K562 (cell line): Measurements from ENCODE around the gene CRADD. TPM values are rescaled to one million over a fixed set of nuclear protein-coding genes. Genes with fewer than 3 reads are reported as not detected.

Experiments used
- ASH1L ChIP-seq: fragments of 450-650 bp; IDR thresholded peaks from 2 replicates; pipeline ENCODE4 v1.6.1; 2018; ENCODE audit warnings: borderline replicate concordance, mild to moderate bottlenecking, low read depth; ENCODE audit not compliant: partially characterized antibody
- CC2D1A ChIP-seq: fragments of 450-650 bp; IDR thresholded peaks from 2 replicates; pipeline ENCODE4 v1.6.1; 2017; ENCODE audit warnings: mild to moderate bottlenecking
- HMGXB4 ChIP-seq: sonication (generic); formaldehyde crosslinking; IDR thresholded peaks from 2 replicates; pipeline ENCODE4 v1.8.1; 2023; ENCODE audit warnings: mild to moderate bottlenecking, missing genetic modification reagents
- HNRNPK ChIP-seq: fragments of 200-400 bp; formaldehyde crosslinking; IDR thresholded peaks from one replicate; pipeline ENCODE4 v1.6.1; 2018; ENCODE audit warnings: mild to moderate bottlenecking, low read depth, low read length; ENCODE audit not compliant: poor library complexity, severe bottlenecking
- KLF16 ChIP-seq: IDR thresholded peaks from 2 replicates; pipeline ENCODE4 v1.6.1; 2016; ENCODE audit warnings: antibody characterized with exemption
- MTA3 ChIP-seq: fragments of 450-650 bp; formaldehyde crosslinking; IDR thresholded peaks from 2 replicates; pipeline ENCODE4 v1.6.1; 2017; ENCODE audit warnings: mild to moderate bottlenecking, borderline replicate concordance
- NR4A1 ChIP-seq, 2 experiments: fragments of 250-450 bp in 1 of 2; fragments of 450-650 bp in 1 of 2; sonication (Bioruptor Pico) in 1 of 2; IDR thresholded peaks; 2 replicates each; pipeline versions ENCODE4 v1.4.0 to v1.6.1; 2016 to 2020; ENCODE audit warnings: mild to moderate bottlenecking in 2 of 2, missing compliant biosample characterization in 1 of 2, missing genetic modification characterization in 1 of 2, moderate library complexity in 1 of 2
- POLR2H ChIP-seq: IDR thresholded peaks from 2 replicates; pipeline ENCODE4 v1.6.1; 2016; ENCODE audit warnings: missing genetic modification characterization, low read depth, mild to moderate bottlenecking, control low read depth, missing compliant biosample characterization, moderate library complexity
- SNIP1 ChIP-seq: fragments of 450-650 bp; IDR thresholded peaks from 2 replicates; pipeline ENCODE4 v1.7.1; 2017; ENCODE audit warnings: low read depth, mild to moderate bottlenecking
- SRSF7 ChIP-seq: fragments of 200-400 bp; formaldehyde crosslinking; optimal IDR thresholded peaks from 2 replicates; pipeline ENCODE3; 2017; ENCODE audit warnings: mild to moderate bottlenecking, low read depth, low read length
- ZNF668 ChIP-seq: fragments of 250-450 bp; sonication (Bioruptor Pico); IDR thresholded peaks from 2 replicates; pipeline ENCODE4 v1.8.0; 2022; ENCODE audit warnings: mild to moderate bottlenecking, inconsistent platforms
- ZNF780A ChIP-seq: fragments of 250-450 bp; sonication (Bioruptor Pico); IDR thresholded peaks from 2 replicates; pipeline ENCODE4 v1.5.0; 2021; ENCODE audit warnings: mild to moderate bottlenecking
- polyA plus RNA-seq, 8 experiments: library from polyadenylated mRNA; depleted of rRNA in 4 of 8; stranded (reverse) in 5 of 8; unstranded in 3 of 8; fragments of >200 nt; fragmentation: Nextera tagmentation in 2 of 8; fragmentation: Illumina TruSeq in 1 of 8; extraction: Ambion mirVana in 2 of 8; extraction: Trizol in 1 of 8; gene quantifications; 2 replicates each; pipeline versions ENCODE4 v1.2.1 to v1.2.3, GENCODE V29; 2011 to 2014; ENCODE audit warnings: inconsistent platforms in 1 of 8, missing spikeins in 1 of 8
- total RNA-seq, 7 experiments: library from RNA; depleted of rRNA in 6 of 7; stranded (reverse); fragments of >200 nt in 6 of 7; fragmentation: Illumina TruSeq in 2 of 7; extraction: Trizol in 2 of 7; gene quantifications; 2 replicates each; pipeline versions ENCODE4 v1.2.1 to v1.2.3, GENCODE V29; 2011 to 2021; ENCODE audit warnings: low replicate concordance in 1 of 7
- TF ChIP-seq, protein P1 (sequence below): sonication (generic); formaldehyde crosslinking; IDR thresholded peaks from 2 replicates; pipeline ENCODE4 v1.8.1; 2022; ENCODE audit warnings: missing genetic modification reagents
- TF ChIP-seq, protein P2 (sequence below): IDR thresholded peaks from 2 replicates; pipeline ENCODE4 v1.6.1; 2012; ENCODE audit warnings: low read depth, low read length, improper control_type of control experiment, borderline replicate concordance
- TF ChIP-seq, protein P3 (sequence below): fragments of 450-650 bp; IDR thresholded peaks from 2 replicates; pipeline ENCODE4 v1.6.1; 2017; ENCODE audit warnings: mild to moderate bottlenecking, moderate library complexity
- TF ChIP-seq, protein P4 (sequence below): fragments of 450-650 bp; IDR thresholded peaks from 2 replicates; pipeline ENCODE4 v1.6.1; 2016; ENCODE audit warnings: mild to moderate bottlenecking

The CRADD gene
- total and polyA plus RNA-seq, 9 of the 15 experiments (the other 6 are each of a cell fraction or from before 2014, with no cell fraction given), result 20.5 to 41.1 (median 25.9) TPM

DNA sequence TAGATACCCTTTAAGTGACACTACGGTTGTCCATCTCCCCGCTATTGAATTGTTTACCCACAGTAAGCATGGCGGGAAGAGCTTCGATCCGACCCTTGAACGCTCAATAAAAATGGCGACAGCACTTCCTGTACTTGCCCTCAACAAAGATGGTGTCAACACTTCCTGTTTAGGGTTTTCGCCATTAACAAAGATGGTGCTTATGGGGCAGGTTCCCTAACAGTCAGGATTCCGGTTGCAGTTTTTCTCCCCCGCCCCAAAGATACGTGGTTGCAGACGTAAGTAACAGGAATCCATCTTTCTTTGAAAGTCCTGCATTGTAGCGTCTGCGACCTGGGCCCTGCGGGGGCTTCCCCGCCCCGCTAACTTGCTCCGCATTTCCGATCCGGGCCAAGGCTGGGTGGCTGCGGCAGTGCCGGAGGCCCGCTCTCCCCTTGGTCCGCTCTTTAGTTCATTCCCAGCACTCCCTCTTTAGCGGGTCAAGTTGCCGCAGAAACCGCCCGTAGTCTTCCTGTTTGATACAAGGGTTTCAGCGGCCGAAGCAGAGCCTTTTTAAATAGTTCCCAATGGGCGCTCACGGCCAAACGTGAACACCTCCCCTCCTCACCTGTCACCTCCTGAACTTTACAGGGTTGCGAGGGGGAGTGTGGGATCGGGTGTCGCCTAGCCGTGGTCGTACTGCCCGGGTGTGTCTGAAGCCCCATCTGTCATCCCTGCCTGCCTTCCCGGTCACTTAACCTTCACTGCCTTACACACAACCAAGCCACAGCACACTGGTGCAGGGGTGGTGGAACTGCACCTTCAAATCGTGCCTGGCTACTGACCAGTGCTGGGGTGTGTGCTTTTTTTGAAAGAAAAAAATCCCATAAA lies at the start of gene CRADD (continued):
- TF ChIP-seq NR4A1 (CRISPR knock-in tag; IDR thresholded peaks at IDR 0.05) (no peak), NR4A1 (tag; IDR thresholded peaks at IDR 0.05) (0 out of 2 replicates have a peak, but pooled peaks have one; percentile 41), SNIP1 (no peak), MTA3 (peak; percentile 53), ZNF668 (no peak), POLR2H (peak; percentile 90), CC2D1A (peak; percentile 98), ASH1L (peak; percentile 76), ZNF780A (no peak), SRSF7 (no peak), KLF16 (no peak), HNRNPK (no peak), HMGXB4 (CRISPR knock-in tag) (no peak)
- TF ChIP-seq, protein P1, sequence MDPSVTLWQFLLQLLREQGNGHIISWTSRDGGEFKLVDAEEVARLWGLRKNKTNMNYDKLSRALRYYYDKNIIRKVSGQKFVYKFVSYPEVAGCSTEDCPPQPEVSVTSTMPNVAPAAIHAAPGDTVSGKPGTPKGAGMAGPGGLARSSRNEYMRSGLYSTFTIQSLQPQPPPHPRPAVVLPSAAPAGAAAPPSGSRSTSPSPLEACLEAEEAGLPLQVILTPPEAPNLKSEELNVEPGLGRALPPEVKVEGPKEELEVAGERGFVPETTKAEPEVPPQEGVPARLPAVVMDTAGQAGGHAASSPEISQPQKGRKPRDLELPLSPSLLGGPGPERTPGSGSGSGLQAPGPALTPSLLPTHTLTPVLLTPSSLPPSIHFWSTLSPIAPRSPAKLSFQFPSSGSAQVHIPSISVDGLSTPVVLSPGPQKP, result no peak
- TF ChIP-seq, protein P2, sequence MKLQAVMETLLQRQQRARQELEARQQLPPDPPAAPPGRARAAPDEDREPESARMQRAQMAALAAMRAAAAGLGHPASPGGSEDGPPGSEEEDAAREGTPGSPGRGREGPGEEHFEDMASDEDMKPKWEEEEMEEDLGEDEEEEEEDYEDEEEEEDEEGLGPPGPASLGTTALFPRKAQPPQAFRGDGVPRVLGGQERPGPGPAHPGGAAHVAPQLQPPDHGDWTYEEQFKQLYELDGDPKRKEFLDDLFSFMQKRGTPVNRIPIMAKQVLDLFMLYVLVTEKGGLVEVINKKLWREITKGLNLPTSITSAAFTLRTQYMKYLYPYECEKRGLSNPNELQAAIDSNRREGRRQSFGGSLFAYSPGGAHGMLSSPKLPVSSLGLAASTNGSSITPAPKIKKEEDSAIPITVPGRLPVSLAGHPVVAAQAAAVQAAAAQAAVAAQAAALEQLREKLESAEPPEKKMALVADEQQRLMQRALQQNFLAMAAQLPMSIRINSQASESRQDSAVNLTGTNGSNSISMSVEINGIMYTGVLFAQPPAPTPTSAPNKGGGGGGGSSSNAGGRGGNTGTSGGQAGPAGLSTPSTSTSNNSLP, result 0 out of 2 replicates have a peak, but pooled peaks have one; percentile 16
- TF ChIP-seq, protein P3, sequence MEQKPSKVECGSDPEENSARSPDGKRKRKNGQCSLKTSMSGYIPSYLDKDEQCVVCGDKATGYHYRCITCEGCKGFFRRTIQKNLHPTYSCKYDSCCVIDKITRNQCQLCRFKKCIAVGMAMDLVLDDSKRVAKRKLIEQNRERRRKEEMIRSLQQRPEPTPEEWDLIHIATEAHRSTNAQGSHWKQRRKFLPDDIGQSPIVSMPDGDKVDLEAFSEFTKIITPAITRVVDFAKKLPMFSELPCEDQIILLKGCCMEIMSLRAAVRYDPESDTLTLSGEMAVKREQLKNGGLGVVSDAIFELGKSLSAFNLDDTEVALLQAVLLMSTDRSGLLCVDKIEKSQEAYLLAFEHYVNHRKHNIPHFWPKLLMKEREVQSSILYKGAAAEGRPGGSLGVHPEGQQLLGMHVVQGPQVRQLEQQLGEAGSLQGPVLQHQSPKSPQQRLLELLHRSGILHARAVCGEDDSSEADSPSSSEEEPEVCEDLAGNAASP, result no peak
- TF ChIP-seq, protein P4, sequence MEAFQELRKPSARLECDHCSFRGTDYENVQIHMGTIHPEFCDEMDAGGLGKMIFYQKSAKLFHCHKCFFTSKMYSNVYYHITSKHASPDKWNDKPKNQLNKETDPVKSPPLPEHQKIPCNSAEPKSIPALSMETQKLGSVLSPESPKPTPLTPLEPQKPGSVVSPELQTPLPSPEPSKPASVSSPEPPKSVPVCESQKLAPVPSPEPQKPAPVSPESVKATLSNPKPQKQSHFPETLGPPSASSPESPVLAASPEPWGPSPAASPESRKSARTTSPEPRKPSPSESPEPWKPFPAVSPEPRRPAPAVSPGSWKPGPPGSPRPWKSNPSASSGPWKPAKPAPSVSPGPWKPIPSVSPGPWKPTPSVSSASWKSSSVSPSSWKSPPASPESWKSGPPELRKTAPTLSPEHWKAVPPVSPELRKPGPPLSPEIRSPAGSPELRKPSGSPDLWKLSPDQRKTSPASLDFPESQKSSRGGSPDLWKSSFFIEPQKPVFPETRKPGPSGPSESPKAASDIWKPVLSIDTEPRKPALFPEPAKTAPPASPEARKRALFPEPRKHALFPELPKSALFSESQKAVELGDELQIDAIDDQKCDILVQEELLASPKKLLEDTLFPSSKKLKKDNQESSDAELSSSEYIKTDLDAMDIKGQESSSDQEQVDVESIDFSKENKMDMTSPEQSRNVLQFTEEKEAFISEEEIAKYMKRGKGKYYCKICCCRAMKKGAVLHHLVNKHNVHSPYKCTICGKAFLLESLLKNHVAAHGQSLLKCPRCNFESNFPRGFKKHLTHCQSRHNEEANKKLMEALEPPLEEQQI, result no peak
